Tibial nerve (tissue), 4 donors: ENCODE results near the gene MBLAC1.

Experiments
- CTCF ChIP-seq, 5 experiments: fragments of 200-600 bp in 3 of 5; fragments of 450-650 bp in 2 of 5; sonication (generic) in 3 of 5; IDR thresholded peaks; one replicate each; pipeline ENCODE4 v1.5.1; 2016 to 2019; ENCODE audit warnings: antibody characterized with exemption in 5 of 5, mild to moderate bottlenecking in 3 of 5, moderate library complexity in 2 of 5
- EP300 ChIP-seq, 2 donors: sonication (generic); formaldehyde crosslinking; IDR thresholded peaks; one replicate each; pipeline ENCODE4 v1.6.1; 2017; ENCODE audit warnings: antibody characterized with exemption in 2 of 2, mild to moderate bottlenecking in 1 of 2
- POLR2A ChIP-seq, 2 donors: fragments of 450-650 bp; IDR thresholded peaks; one replicate each; pipeline ENCODE4 v1.6.1; 2017; ENCODE audit warnings: antibody characterized with exemption in 2 of 2, mild to moderate bottlenecking in 2 of 2, moderate library complexity in 2 of 2

GRCh38 chr7:100166970-100167911 lies 40.5 kb downstream of the MBLAC1 start:
- no peak for TF ChIP-seq CTCF (IDR thresholded peaks at IDR 0.05)
- no peak for TF ChIP-seq EP300 (IDR thresholded peaks at IDR 0.05)
- no peak for TF ChIP-seq POLR2A (IDR thresholded peaks at IDR 0.05)
